ENCODE measurements around the gene CAMK1D. TPM values are rescaled to one million over a fixed set of nuclear protein-coding genes. Genes with fewer than 3 reads are reported as not detected.
A peak's percentile ranks its signal among the peaks of the same experiment; 100 is the strongest.
"Not testable (repeated sequence)": the region's sequence is repeated elsewhere in the genome, so short reads cannot be mapped to it uniquely, and the experiment has no call there.

Gene CAMK1D
- total RNA-seq, 1 donor from 2014 or later, result 12.8 TPM

DNA sequence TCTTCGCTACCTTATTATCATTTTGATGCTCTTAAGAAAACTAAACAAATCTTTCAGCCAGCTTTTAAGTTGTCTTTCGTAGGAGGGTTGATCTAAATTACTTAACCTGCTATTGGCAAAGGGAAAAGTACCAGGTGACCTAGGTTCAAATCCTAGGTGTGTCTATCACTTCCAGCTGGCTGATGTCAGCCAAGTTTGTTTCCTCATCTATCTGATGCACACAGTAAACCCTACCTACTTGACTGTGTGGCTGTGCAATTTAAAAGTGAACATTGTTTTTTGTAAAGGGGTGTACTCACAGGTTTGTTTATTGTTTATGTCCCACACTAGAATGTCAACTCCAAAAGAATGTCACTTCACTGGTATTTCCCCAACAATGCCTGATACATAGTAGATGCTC is 21.9 kb upstream of the CAMK1D start:
- H3K27ac ChIP-seq, result no peak overlapping the region

GRCh38 chr10:12328312-12328711 is 21.0 kb upstream of the CAMK1D start:
- H3K27ac ChIP-seq; H3K4me1 ChIP-seq; H3K4me3 ChIP-seq; DNase-seq (ENCODE audit: extremely low spot score in 2 of 2); intact Hi-C loops (cut with DNase I); H3K36me3 ChIP-seq; H3K9me3 ChIP-seq; H3K27me3 ChIP-seq: not testable (repeated sequence)

More for the DNA sequence above, 21.9 kb upstream of the CAMK1D start:
- intact Hi-C loops (cut with DNase I), result no loop called here
- H3K27me3 ChIP-seq, result no peaks in the 10 kb centered on the region
- no peaks in the 10 kb centered on the region for H3K9me3 ChIP-seq
- H3K36me3 ChIP-seq, result no peaks in the 10 kb centered on the region
- no peak for TF ChIP-seq CTCF (IDR thresholded peaks at IDR 0.05)
- no peak for TF ChIP-seq POLR2AphosphoS5 (IDR thresholded peaks at IDR 0.05; ENCODE audit: insufficient read depth in 1 of 2, low read depth in 1 of 2)
- no peak for TF ChIP-seq POLR2A (IDR thresholded peaks at IDR 0.05)
- H3K4me3 ChIP-seq, result no peak overlapping the region
- DNase-seq (ENCODE audit: extremely low spot score in 2 of 2), result no peak
- no peaks in the 10 kb centered on the region for H3K4me1 ChIP-seq

- intact Hi-C loops (cut with DNase I), result no loop called here
- Histone ChIP-seq H3K27ac (peak overlapping the region; percentile 66), H3K4me3 (no peak overlapping the region), H3K27me3 (no peaks in the 10 kb centered on the region), H3K9me3 (no peaks in the 10 kb centered on the region), H3K4me1 (peaks cover 13% of the 10 kb centered on the region), H3K36me3 (no peaks in the 10 kb centered on the region)
- no peak for TF ChIP-seq POLR2A (IDR thresholded peaks at IDR 0.05)
- no peak for TF ChIP-seq CTCF (IDR thresholded peaks at IDR 0.05)
- TF ChIP-seq POLR2AphosphoS5 (IDR thresholded peaks at IDR 0.05; ENCODE audit: insufficient read depth in 1 of 2, low read depth in 1 of 2), result no peak
- DNase-seq (ENCODE audit: extremely low spot score in 2 of 2), result no peak
Observed at GRCh38 chr10:12332572-12333379, 16.6 kb upstream of the CAMK1D start.

GRCh38 chr10:12333380-12334185 is 15.8 kb upstream of the CAMK1D start:
- Histone ChIP-seq H3K4me1 (peaks cover 13% of the 10 kb centered on the region), H3K4me3 (no peak overlapping the region), H3K36me3 (no peaks in the 10 kb centered on the region), H3K27ac (peak overlapping the region; percentile 66), H3K27me3 (no peaks in the 10 kb centered on the region), H3K9me3 (no peaks in the 10 kb centered on the region)
- intact Hi-C loops (cut with DNase I), result no loop called here
- DNase-seq (ENCODE audit: extremely low spot score in 2 of 2), result peak in 1 of 2 donors; percentile 92
- TF ChIP-seq CTCF (IDR thresholded peaks at IDR 0.05) (no peak), POLR2AphosphoS5 (IDR thresholded peaks at IDR 0.05; ENCODE audit: insufficient read depth in 1 of 2, low read depth in 1 of 2) (no peak), POLR2A (IDR thresholded peaks at IDR 0.05) (no peak)

DNA sequence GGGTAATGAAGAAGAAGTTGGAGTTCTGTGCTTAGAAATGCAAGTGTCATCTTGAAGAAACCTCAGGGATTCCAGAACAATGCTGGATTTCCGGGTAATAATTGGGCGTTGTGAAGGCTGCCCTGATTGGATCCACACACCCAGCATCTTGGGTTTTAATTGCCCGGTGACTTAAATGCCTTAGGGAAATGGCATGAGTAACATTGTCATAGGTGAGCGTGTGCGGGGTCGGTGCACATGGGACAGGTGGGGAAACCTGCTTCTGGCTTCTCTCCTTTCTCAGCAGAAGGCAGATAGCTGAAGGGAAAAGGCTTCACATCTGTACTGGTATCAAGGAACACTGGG is 15.2 kb upstream of the CAMK1D start:
- peaks cover 13% of the 10 kb centered on the region for H3K4me1 ChIP-seq
- no peaks in the 10 kb centered on the region for H3K27me3 ChIP-seq
- intact Hi-C loops (cut with DNase I), result no loop called here
- no peaks in the 10 kb centered on the region for H3K36me3 ChIP-seq
- DNase-seq (ENCODE audit: extremely low spot score in 2 of 2), result no peak
- no peaks in the 10 kb centered on the region for H3K9me3 ChIP-seq
- TF ChIP-seq POLR2A (IDR thresholded peaks at IDR 0.05) (no peak), POLR2AphosphoS5 (IDR thresholded peaks at IDR 0.05; ENCODE audit: insufficient read depth in 1 of 2, low read depth in 1 of 2) (no peak), CTCF (IDR thresholded peaks at IDR 0.05) (no peak)
- peak overlapping the region; percentile 66 for H3K27ac ChIP-seq
- no peak overlapping the region for H3K4me3 ChIP-seq

- H3K27ac ChIP-seq; intact Hi-C loops (cut with DNase I); H3K27me3 ChIP-seq; DNase-seq (ENCODE audit: extremely low spot score in 2 of 2); H3K4me3 ChIP-seq; H3K9me3 ChIP-seq; H3K36me3 ChIP-seq: not testable (repeated sequence)
- peaks cover 13% of the 10 kb centered on the region for H3K4me1 ChIP-seq
Observed at GRCh38 chr10:12335169-12335568, 14.2 kb upstream of the CAMK1D start.
